ENCODE measurements around the gene GALNTL6.
A peak's percentile ranks its signal among the peaks of the same experiment; 100 is the strongest.

Gene GALNTL6

GRCh38 chr4:171956678-171957077 lies 143.5 kb downstream of the GALNTL6 start:
- H3K79me2 ChIP-seq (ENCODE audit: insufficient read depth, low read length), result no peaks in the 10 kb centered on the region
- no peaks in the 10 kb centered on the region for H4K20me1 ChIP-seq (ENCODE audit: insufficient read depth, low read length, poor library complexity, severe bottlenecking)
- H3K36me3 ChIP-seq (ENCODE audit: insufficient read depth, low read length), result no peaks in the 10 kb centered on the region
- no peak overlapping the region for H3K4me3 ChIP-seq (ENCODE audit: low read length, poor library complexity, severe bottlenecking)
- no peaks in the 10 kb centered on the region for H3F3A ChIP-seq (ENCODE audit: low read depth)
- peak overlapping the region; percentile 32; the same call in 1 of the 2 replicates for H2AFZ ChIP-seq (ENCODE audit: low read length)
- no peaks in the 10 kb centered on the region for H3K27me3 ChIP-seq (ENCODE audit: insufficient read depth, low read length, poor library complexity, severe bottlenecking)
- H3K9me3 ChIP-seq (ENCODE audit: insufficient read depth, low read depth, low read length), result no peaks in the 10 kb centered on the region
- H3K4me1 ChIP-seq (ENCODE audit: insufficient read depth, low read length, poor library complexity, severe bottlenecking), result no peaks in the 10 kb centered on the region
- no peaks in the 10 kb centered on the region for H3K9me2 ChIP-seq (replicated peaks; ENCODE audit: low read depth, low read length)
- H3K4me2 ChIP-seq (ENCODE audit: low read depth, low read length, poor library complexity, severe bottlenecking), result no peak overlapping the region
- TF ChIP-seq EZH2phosphoT487 (IDR thresholded peaks at IDR 0.05; ENCODE audit: borderline replicate concordance) (no peak), CTCF (conservative IDR thresholded peaks at IDR 0.05; ENCODE audit: low read length) (no peak)
- H3K9ac ChIP-seq (ENCODE audit: low read depth, low read length, poor library complexity, severe bottlenecking), result no peak overlapping the region

- H3K9me3 ChIP-seq (ENCODE audit: insufficient read depth, low read depth, low read length), result no peaks in the 10 kb centered on the region
- no peak overlapping the region for H2AFZ ChIP-seq (ENCODE audit: low read length)
- H3K4me2 ChIP-seq (ENCODE audit: low read depth, low read length, poor library complexity, severe bottlenecking), result no peak overlapping the region
- TF ChIP-seq CTCF (conservative IDR thresholded peaks at IDR 0.05; ENCODE audit: low read length) (no peak), EZH2phosphoT487 (IDR thresholded peaks at IDR 0.05; ENCODE audit: borderline replicate concordance) (no peak)
- no peak overlapping the region for H3K9ac ChIP-seq (ENCODE audit: low read depth, low read length, poor library complexity, severe bottlenecking)
- no peak overlapping the region for H3K4me3 ChIP-seq (ENCODE audit: low read length, poor library complexity, severe bottlenecking)
- H3K36me3 ChIP-seq (ENCODE audit: insufficient read depth, low read length), result no peaks in the 10 kb centered on the region
- H3K4me1 ChIP-seq (ENCODE audit: insufficient read depth, low read length, poor library complexity, severe bottlenecking), result no peaks in the 10 kb centered on the region
- H4K20me1 ChIP-seq (ENCODE audit: insufficient read depth, low read length, poor library complexity, severe bottlenecking), result no peaks in the 10 kb centered on the region
- no peaks in the 10 kb centered on the region for H3K27me3 ChIP-seq (ENCODE audit: insufficient read depth, low read length, poor library complexity, severe bottlenecking)
- H3F3A ChIP-seq (ENCODE audit: low read depth), result no peaks in the 10 kb centered on the region
- H3K79me2 ChIP-seq (ENCODE audit: insufficient read depth, low read length), result no peaks in the 10 kb centered on the region
- no peaks in the 10 kb centered on the region for H3K9me2 ChIP-seq (replicated peaks; ENCODE audit: low read depth, low read length)
Measured at GRCh38 chr4:171962110-171962509, 148.9 kb downstream of the GALNTL6 start.

GRCh38 chr4:171966356-171966755 lies 153.2 kb downstream of the GALNTL6 start:
- Histone ChIP-seq H3K79me2 (ENCODE audit: insufficient read depth, low read length) (no peaks in the 10 kb centered on the region), H2AFZ (ENCODE audit: low read length) (no peak overlapping the region), H3K9me2 (replicated peaks; ENCODE audit: low read depth, low read length) (no peaks in the 10 kb centered on the region), H3K4me3 (ENCODE audit: low read length, poor library complexity, severe bottlenecking) (no peak overlapping the region), H3K9me3 (ENCODE audit: insufficient read depth, low read depth, low read length) (no peaks in the 10 kb centered on the region), H3K36me3 (ENCODE audit: insufficient read depth, low read length) (no peaks in the 10 kb centered on the region), H3K4me1 (ENCODE audit: insufficient read depth, low read length, poor library complexity, severe bottlenecking) (no peaks in the 10 kb centered on the region), H3F3A (ENCODE audit: low read depth) (no peaks in the 10 kb centered on the region), H3K4me2 (ENCODE audit: low read depth, low read length, poor library complexity, severe bottlenecking) (no peak overlapping the region), H3K9ac (ENCODE audit: low read depth, low read length, poor library complexity, severe bottlenecking) (no peak overlapping the region), H4K20me1 (ENCODE audit: insufficient read depth, low read length, poor library complexity, severe bottlenecking) (no peaks in the 10 kb centered on the region), H3K27me3 (ENCODE audit: insufficient read depth, low read length, poor library complexity, severe bottlenecking) (no peaks in the 10 kb centered on the region)
- TF ChIP-seq CTCF (conservative IDR thresholded peaks at IDR 0.05; ENCODE audit: low read length), result no peak
- TF ChIP-seq EZH2phosphoT487 (IDR thresholded peaks at IDR 0.05; ENCODE audit: borderline replicate concordance), result no peak
